Activated CD8-positive, alpha-beta memory T cell treated with anti-CD3 and anti-CD28 coated beads, Interleukin-2, amount 10 ng/mL, durations not matched to agents 7 days and 5 days (primary cell): Measurements from ENCODE around the gene CGB8. TPM values are rescaled to one million over a fixed set of nuclear protein-coding genes. Genes with fewer than 3 reads are reported as not detected.
"Not testable (repeated sequence)": the region's sequence is repeated elsewhere in the genome, so short reads cannot be mapped to it uniquely, and the experiment has no call there.

Experiments used
- ATAC-seq: fragments of 150-1000 bp; cut with Tn5 transposase; one replicate; pipeline ENCODE4 v1.10.0; 2021; ENCODE audit warnings: moderate library complexity
- CTCF ChIA-PET: fragments of 350-600 bp; sonication (Branson Sonifier 250); formaldehyde crosslinking; loops from one replicate; lab custom pipeline; 2021; ENCODE audit warnings: antibody characterized with exemption; lab: Charles Lee
- DNase-seq: peaks from one replicate; pipeline ENCODE4 v3.0.0-alpha.2; 2020
- H3K27ac Mint-ChIP-seq: one replicate; pipeline ENCODE4 v1.8.0; 2021; ENCODE audit warnings: mild to moderate bottlenecking, mixed read lengths
- H3K27me3 Mint-ChIP-seq: one replicate; pipeline ENCODE4 v1.8.0; 2021; ENCODE audit warnings: mixed read lengths
- H3K36me3 Mint-ChIP-seq: one replicate; pipeline ENCODE4 v1.8.0; 2021; ENCODE audit warnings: mild to moderate bottlenecking, mixed read lengths
- H3K4me1 Mint-ChIP-seq: one replicate; pipeline ENCODE4 v1.8.0; 2021; ENCODE audit warnings: mixed read lengths
- H3K4me3 Mint-ChIP-seq: one replicate; pipeline ENCODE4 v1.8.0; 2021; ENCODE audit warnings: mild to moderate bottlenecking, moderate library complexity, mixed read lengths
- H3K9me3 Mint-ChIP-seq: one replicate; pipeline ENCODE4 v1.8.0; 2022; ENCODE audit warnings: low read depth, mixed read lengths
- total RNA-seq, 2 experiments: library from RNA; stranded (reverse); gene quantifications; one replicate each; pipeline ENCODE4 v1.2.3, GENCODE V29; 2021

The CGB8 gene
- total RNA-seq, 2 experiments from 2014 or later = not detected

GRCh38 chr19:49018388-49019241, 30.3 kb downstream of the CGB8 start:
- ATAC-seq (peak; percentile 16), DNase-seq (peak; percentile 51)
- CTCF ChIA-PET = interaction anchor here (1.0 to 5.6 kb wide), 10 partner anchors 11 to 174 kb away, joined by 3 to 47 read pairs (median 4); partner anchors contain the start of genes GYS1, LIN7B and RUVBL2
- H3K36me3 Mint-ChIP-seq, H3K27ac Mint-ChIP-seq, H3K9me3 Mint-ChIP-seq: not testable (repeated sequence)
- Mint-ChIP-seq H3K27me3 (peaks cover 14% of the 10 kb centered on the region), H3K4me3 (peak overlapping the region; percentile 65), H3K4me1 (peaks cover 34% of the 10 kb centered on the region)

- H3K9me3 Mint-ChIP-seq = no peaks in the 10 kb centered on the region
- peaks cover 14% of the 10 kb centered on the region for H3K27me3 Mint-ChIP-seq
- no peak overlapping the region for H3K27ac Mint-ChIP-seq
- ATAC-seq (peak; percentile 87), DNase-seq (peak; percentile 79)
- CTCF ChIA-PET = interaction anchor here (0.7 to 5.6 kb wide), 10 partner anchors 9 to 96 kb away, joined by 3 to 47 read pairs (median 4); partner anchors contain the start of genes GYS1, LIN7B and RUVBL2
- peaks cover 34% of the 10 kb centered on the region for H3K4me1 Mint-ChIP-seq
- peak overlapping the region; percentile 65 for H3K4me3 Mint-ChIP-seq
- peaks cover 2% of the 10 kb centered on the region for H3K36me3 Mint-ChIP-seq
These were observed 31.1 kb downstream of the CGB8 start for GRCh38 chr19:49017666-49018351.

DNA sequence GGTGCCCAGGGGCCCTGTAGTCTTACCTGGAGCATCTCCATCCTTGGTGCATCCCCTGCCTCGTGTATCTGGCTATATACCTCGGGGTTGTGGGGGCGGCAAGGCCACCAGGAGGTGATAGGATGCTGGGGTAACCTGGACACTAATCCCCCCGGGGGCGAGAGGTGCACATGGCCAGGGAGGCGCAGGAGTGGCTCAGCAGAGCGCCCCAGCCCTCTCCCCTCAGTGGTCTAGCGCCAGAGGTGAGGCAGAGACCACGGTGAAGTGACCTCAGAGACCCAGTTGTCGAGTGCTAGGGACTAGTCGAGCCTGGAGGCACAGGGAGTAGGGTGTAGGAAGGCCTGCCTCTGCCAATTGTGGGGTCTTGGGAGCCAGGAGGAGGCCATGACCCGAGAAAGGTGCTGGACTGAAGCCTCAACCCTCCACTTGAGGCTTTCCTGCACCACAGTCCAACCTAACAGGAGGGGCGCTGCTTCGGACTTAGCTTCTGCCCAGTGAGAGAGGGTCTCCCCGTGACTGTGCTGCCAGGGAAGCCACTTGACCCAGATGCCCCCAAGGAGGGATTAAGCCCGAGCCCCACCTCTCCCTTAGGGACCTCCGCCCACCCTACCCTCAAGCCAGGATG, 31.8 kb downstream of the CGB8 start, which contains the start of gene LHB:
Gene LHB, minus strand, starts transcription at position 51 of the 625 bp plus-strand sequence. Its CDS starts 10 bp downstream, at position 41.
- Mint-ChIP-seq H3K4me3 (peak within 1 kb of the TSS; percentile 65), H3K27me3 (peaks cover 14% of the 10 kb centered on the region), H3K9me3 (no peaks in the 10 kb centered on the region), H3K4me1 (peaks cover 34% of the 10 kb centered on the region), H3K36me3 (peaks cover 6% of the 10 kb centered on the region), H3K27ac (no peak within 1 kb of the TSS)
- DNase-seq (no peak), ATAC-seq (no peak)
- CTCF ChIA-PET = interaction anchor here (0.7 to 5.6 kb wide), 7 partner anchors 8 to 51 kb away, joined by 3 to 47 read pairs (median 4); partner anchors contain the start of genes GYS1 and RUVBL2

DNA sequence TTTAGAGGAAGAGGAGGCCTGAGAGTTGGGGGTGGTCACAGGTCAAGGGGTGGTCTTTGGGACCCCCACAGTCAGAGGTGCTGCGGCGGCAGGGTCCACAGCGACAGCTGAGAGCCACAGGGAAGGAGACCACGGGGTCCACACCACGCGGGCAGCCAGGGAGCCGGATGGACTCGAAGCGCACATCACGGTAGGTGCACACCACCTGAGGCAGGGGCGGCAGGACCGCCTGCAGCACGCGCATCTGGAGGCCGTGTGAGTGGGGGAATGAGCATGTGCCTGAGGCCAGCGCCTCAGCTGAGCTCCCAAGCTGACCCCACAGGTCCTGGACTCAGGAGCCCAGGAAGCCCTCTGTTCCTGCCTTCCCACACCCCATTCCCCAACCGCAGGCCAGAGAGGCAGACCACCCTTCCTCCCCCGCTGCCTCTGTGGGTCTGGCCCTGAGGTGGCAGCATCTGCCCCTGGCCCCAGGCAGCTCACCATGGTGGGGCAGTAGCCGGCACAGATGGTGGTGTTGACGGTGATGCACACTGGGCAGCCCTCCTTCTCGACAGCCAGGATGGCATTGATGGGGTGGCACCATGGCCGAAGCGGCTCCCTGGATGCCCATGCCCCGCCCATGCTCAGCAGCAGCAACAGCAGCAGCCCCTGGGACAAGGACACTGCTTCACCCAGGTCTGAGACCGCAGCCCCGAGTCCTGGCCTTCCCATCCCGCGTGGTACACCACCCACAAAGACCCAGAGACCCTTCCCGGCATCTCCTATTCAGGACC, 32.7 kb downstream of the CGB8 start:
- peaks cover 6% of the 10 kb centered on the region for H3K36me3 Mint-ChIP-seq
- no peak overlapping the region for H3K4me3 Mint-ChIP-seq
- ATAC-seq = no peak
- H3K9me3 Mint-ChIP-seq = no peaks in the 10 kb centered on the region
- H3K4me1 Mint-ChIP-seq = peaks cover 26% of the 10 kb centered on the region
- H3K27ac Mint-ChIP-seq = no peak overlapping the region
- CTCF ChIA-PET = interaction anchor here (1.2 kb wide), 1 partner anchor 23 kb away, joined by 3 read pairs; the partner anchor contains the start of genes GYS1 and RUVBL2
- H3K27me3 Mint-ChIP-seq = peaks cover 14% of the 10 kb centered on the region
- DNase-seq = no peak

- CTCF ChIA-PET = no interaction called here
- no peak overlapping the region for H3K4me3 Mint-ChIP-seq
- peaks cover 6% of the 10 kb centered on the region for H3K27me3 Mint-ChIP-seq
- DNase-seq = no peak
- H3K27ac Mint-ChIP-seq = no peak overlapping the region
- H3K36me3 Mint-ChIP-seq = peaks cover 9% of the 10 kb centered on the region
- no peaks in the 10 kb centered on the region for H3K9me3 Mint-ChIP-seq
- peaks cover 15% of the 10 kb centered on the region for H3K4me1 Mint-ChIP-seq
- no peak for ATAC-seq
These were observed 34.0 kb downstream of the CGB8 start for GRCh38 chr19:49014870-49015255.

- peaks cover 11% of the 10 kb centered on the region for H3K36me3 Mint-ChIP-seq
- no peak overlapping the region for H3K27ac Mint-ChIP-seq
- CTCF ChIA-PET = interaction anchor here (1.3 to 2.6 kb wide), 2 partner anchors 14 to 21 kb away, joined by 4 to 14 read pairs; partner anchors contain the start of genes GYS1 and RUVBL2
- no peak for ATAC-seq
- DNase-seq = no peak
- peaks cover 4% of the 10 kb centered on the region for H3K27me3 Mint-ChIP-seq
- H3K4me1 Mint-ChIP-seq = peaks cover 14% of the 10 kb centered on the region
- H3K9me3 Mint-ChIP-seq = no peaks in the 10 kb centered on the region
- no peak overlapping the region for H3K4me3 Mint-ChIP-seq
These were observed 34.6 kb downstream of the CGB8 start for GRCh38 chr19:49014123-49014869.

DNA sequence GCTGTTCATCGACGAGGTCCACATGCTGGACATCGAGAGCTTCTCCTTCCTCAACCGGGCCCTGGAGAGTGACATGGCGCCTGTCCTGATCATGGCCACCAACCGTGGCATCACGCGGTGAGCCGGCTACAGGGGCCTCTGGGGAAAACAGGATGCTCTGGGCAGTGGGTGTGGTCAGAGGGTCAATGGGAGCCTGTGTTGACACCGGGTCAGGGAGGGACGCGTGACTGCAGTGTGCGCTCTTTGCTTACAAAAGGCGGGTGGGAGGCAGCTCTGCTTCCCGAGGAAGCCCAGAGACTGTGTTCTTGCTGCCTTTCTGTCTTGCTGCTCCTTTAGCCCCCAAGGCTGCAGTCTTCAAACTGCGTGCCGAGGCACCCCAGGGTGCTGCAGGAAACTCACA, 37.7 kb downstream of the CGB8 start:
- Mint-ChIP-seq H3K27ac (no peak overlapping the region), H3K4me1 (no peaks in the 10 kb centered on the region)
- CTCF ChIA-PET = interaction anchor here (1.3 kb wide), 1 partner anchor 45 kb away, joined by 3 read pairs; no protein-coding TSS in a partner anchor

DNA sequence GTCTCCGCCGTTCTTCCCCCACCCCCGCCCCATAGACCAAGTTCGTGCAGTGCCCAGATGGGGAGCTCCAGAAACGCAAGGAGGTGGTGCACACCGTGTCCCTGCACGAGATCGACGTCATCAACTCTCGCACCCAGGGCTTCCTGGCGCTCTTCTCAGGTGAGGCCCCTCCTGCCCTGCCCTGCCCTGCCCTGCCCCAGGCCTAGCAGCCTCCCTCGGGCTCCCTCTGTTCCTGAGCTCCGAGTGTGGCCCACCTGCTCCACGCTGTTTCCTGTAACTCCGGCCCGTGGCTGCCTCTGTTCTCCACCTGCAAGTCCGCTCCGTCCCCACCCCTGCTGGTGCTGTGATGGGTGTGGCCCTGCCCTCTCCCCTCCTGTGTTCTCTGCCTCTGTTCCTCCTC, 38.5 kb downstream of the CGB8 start:
- H3K9me3 Mint-ChIP-seq = no peaks in the 10 kb centered on the region
- DNase-seq = no peak
- H3K27me3 Mint-ChIP-seq = no peaks in the 10 kb centered on the region
- H3K4me3 Mint-ChIP-seq = no peak overlapping the region
- no peak overlapping the region for H3K27ac Mint-ChIP-seq
- ATAC-seq = no peak
- H3K36me3 Mint-ChIP-seq = peaks cover 19% of the 10 kb centered on the region
- CTCF ChIA-PET = interaction anchor here (0.8 to 4.1 kb wide), 3 partner anchors 12 to 272 kb away, joined by 3 to 25 read pairs (median 4); no protein-coding TSS in a partner anchor
- no peaks in the 10 kb centered on the region for H3K4me1 Mint-ChIP-seq

More for the DNA sequence above, 37.7 kb downstream of the CGB8 start:
- Mint-ChIP-seq H3K36me3 (peaks cover 18% of the 10 kb centered on the region), H3K9me3 (no peaks in the 10 kb centered on the region), H3K4me3 (no peak overlapping the region), H3K27me3 (no peaks in the 10 kb centered on the region)
- no peak for DNase-seq
- ATAC-seq = no peak

GRCh38 chr19:49009828-49010227, 39.1 kb downstream of the CGB8 start:
- H3K27ac Mint-ChIP-seq = no peak overlapping the region
- CTCF ChIA-PET = interaction anchor here (0.8 to 4.1 kb wide), 5 partner anchors 8 to 271 kb away, joined by 3 to 25 read pairs (median 4); partner anchors contain the start of genes GYS1 and RUVBL2
- no peaks in the 10 kb centered on the region for H3K9me3 Mint-ChIP-seq
- no peak for DNase-seq
- H3K27me3 Mint-ChIP-seq = no peaks in the 10 kb centered on the region
- H3K4me1 Mint-ChIP-seq = no peaks in the 10 kb centered on the region
- no peak for ATAC-seq
- peaks cover 25% of the 10 kb centered on the region for H3K36me3 Mint-ChIP-seq
- H3K4me3 Mint-ChIP-seq = no peak overlapping the region

- H3K4me1 Mint-ChIP-seq = no peaks in the 10 kb centered on the region
- no peak for ATAC-seq
- no peak overlapping the region for H3K27ac Mint-ChIP-seq
- no peaks in the 10 kb centered on the region for H3K27me3 Mint-ChIP-seq
- peaks cover 28% of the 10 kb centered on the region for H3K36me3 Mint-ChIP-seq
- no peak for DNase-seq
- CTCF ChIA-PET = interaction anchor here (2.0 to 4.1 kb wide), 2 partner anchors 8 to 108 kb away, joined by 4 to 25 read pairs; partner anchors contain the start of gene LIN7B
- H3K9me3 Mint-ChIP-seq = no peaks in the 10 kb centered on the region
- no peak overlapping the region for H3K4me3 Mint-ChIP-seq
These were observed 42.0 kb downstream of the CGB8 start for GRCh38 chr19:49006905-49007304.

GRCh38 chr19:49004964-49005614, 43.8 kb downstream of the CGB8 start:
- Mint-ChIP-seq H3K9me3 (no peaks in the 10 kb centered on the region), H3K4me3 (no peak overlapping the region), H3K36me3 (peaks cover 27% of the 10 kb centered on the region), H3K27ac (no peak overlapping the region), H3K27me3 (no peaks in the 10 kb centered on the region), H3K4me1 (no peaks in the 10 kb centered on the region)
- CTCF ChIA-PET = interaction anchor here (2.8 kb wide), 1 partner anchor 12 kb away, joined by 10 read pairs; the partner anchor contains the start of genes GYS1 and RUVBL2
- DNase-seq (no peak), ATAC-seq (no peak)
